PC-9 (cell line): ENCODE results near the gene SNRNP70. TPM values are rescaled to one million over a fixed set of nuclear protein-coding genes. Genes with fewer than 3 reads are reported as not detected.

Experiments
- BruUV-seq: library from RNA; stranded (reverse); fragments of 400-500 nt; replicated peaks from 2 replicates; lab custom pipeline; 2021; lab: Mats Ljungman, UMichigan
- CTCF ChIA-PET: fragments of 300-600 bp; sonication (Branson Sonifier 250); formaldehyde crosslinking; loops from one replicate; lab custom pipeline; 2022; ENCODE audit warnings: antibody characterized with exemption; lab: Charles Lee
- POLR2A ChIA-PET: fragments of 300-600 bp; sonication (Branson Sonifier 250); formaldehyde crosslinking; loops from one replicate; lab custom pipeline; 2022; ENCODE audit warnings: antibody characterized with exemption; ENCODE audit not compliant: unreplicated experiment; lab: Charles Lee
- DNase-seq, 2 experiments: peaks; one replicate each; pipeline versions ENCODE4 v3.0.0 to v3.0.0-alpha.2; 2015 to 2022; ENCODE audit warnings: mixed read lengths in 1 of 2
- H2AFZ ChIP-seq: fragments of 200-600 bp; sonication (generic); 2 replicates; pipeline ENCODE4 v1.8.1; 2017; ENCODE audit warnings: antibody characterized with exemption
- H3F3A ChIP-seq: fragments of 200-600 bp; sonication (generic); 2 replicates; pipeline ENCODE4 v1.8.1; 2017; ENCODE audit warnings: antibody characterized with exemption, mild to moderate bottlenecking, low read depth; ENCODE audit not compliant: insufficient read depth
- H3K27ac ChIP-seq: fragments of 200-600 bp; sonication (generic); 2 replicates; pipeline ENCODE4 v1.6.1; 2016; ENCODE audit warnings: mixed run types
- H3K27me3 ChIP-seq: fragments of 200-600 bp; sonication (generic); 2 replicates; pipeline ENCODE4 v1.6.1; 2016; ENCODE audit warnings: low read depth, mixed run types; ENCODE audit not compliant: insufficient read depth
- H3K36me3 ChIP-seq: fragments of 200-600 bp; sonication (generic); 2 replicates; pipeline ENCODE4 v1.6.1; 2016; ENCODE audit warnings: low read depth, mixed run types
- H3K4me1 ChIP-seq: fragments of 200-600 bp; sonication (generic); replicated peaks from 2 replicates; pipeline ENCODE4 v1.6.1; 2016; ENCODE audit warnings: mixed run types; ENCODE audit not compliant: insufficient read depth
- H3K4me2 ChIP-seq: fragments of 200-600 bp; sonication (generic); 2 replicates; pipeline ENCODE4 v1.6.1; 2017; ENCODE audit warnings: mixed run types
- H3K4me3 ChIP-seq: fragments of 200-600 bp; sonication (generic); 2 replicates; pipeline ENCODE4 v1.6.1; 2016; ENCODE audit warnings: mixed run types
- H3K79me2 ChIP-seq: fragments of 200-600 bp; sonication (generic); 2 replicates; pipeline ENCODE4 v1.6.1; 2017; ENCODE audit warnings: low read depth, mixed run types
- H3K9me2 ChIP-seq: fragments of 200-600 bp; sonication (generic); 2 replicates; pipeline ENCODE4 v1.8.1; 2017; ENCODE audit warnings: mild to moderate bottlenecking; ENCODE audit not compliant: insufficient read depth
- H3K9me3 ChIP-seq: fragments of 200-600 bp; sonication (generic); 2 replicates; pipeline ENCODE4 v1.8.1; 2016; ENCODE audit warnings: low read depth; ENCODE audit not compliant: insufficient read depth
- H4K20me1 ChIP-seq: fragments of 200-600 bp; sonication (generic); 2 replicates; pipeline ENCODE4 v1.8.1; 2017; ENCODE audit not compliant: insufficient read depth
- EZH2 ChIP-seq: fragments of 200-600 bp; sonication (generic); IDR thresholded peaks from 2 replicates; pipeline ENCODE4 v1.8.0; 2017; ENCODE audit warnings: antibody characterized with exemption, low read depth
- intact Hi-C: fragments of 100-400 bp; cut with micrococcal nuclease; formaldehyde crosslinking; loops from one replicate; pipeline ENCODE4 v1.10.0; 2022; ENCODE audit not compliant: unreplicated experiment
- total RNA-seq: library from RNA; stranded (reverse); gene quantifications from 2 replicates; pipeline ENCODE4 v1.2.3, GENCODE V29; 2021
- TF ChIP-seq, protein P1 (sequence below): fragments of 200-600 bp; sonication (generic); conservative IDR thresholded peaks from 2 replicates; pipeline ENCODE4 v1.6.1; 2017; ENCODE audit warnings: mixed run types, antibody characterized with exemption, mild to moderate bottlenecking, moderate library complexity

SNRNP70 gene
- total RNA-seq, 1 experiment from 2014 or later: 199 TPM

- Histone ChIP-seq H3K4me1 (peaks cover 13% of the 10 kb centered on the region), H3K36me3 (peaks cover 69% of the 10 kb centered on the region), H3K79me2 (peaks cover 88% of the 10 kb centered on the region), H3K27me3 (no peaks in the 10 kb centered on the region), H3K9me3 (no peaks in the 10 kb centered on the region), H4K20me1 (peaks cover 100% of the 10 kb centered on the region), H3K4me2 (no peak overlapping the region), H3K4me3 (no peak overlapping the region), H3F3A (peaks cover 72% of the 10 kb centered on the region), H3K27ac (no peak overlapping the region), H2AFZ (no peak overlapping the region), H3K9me2 (no peaks in the 10 kb centered on the region)
- POLR2A ChIA-PET: no interaction called here
- no TSS peak for BruUV-seq
- CTCF ChIA-PET: interaction anchor here (0.7 kb wide), 1 partner anchor 9 kb away, joined by 12 read pairs; no protein-coding TSS in a partner anchor
- intact Hi-C loops: no loop called here
- TF ChIP-seq EZH2: no peak
- TF ChIP-seq, protein P1, sequence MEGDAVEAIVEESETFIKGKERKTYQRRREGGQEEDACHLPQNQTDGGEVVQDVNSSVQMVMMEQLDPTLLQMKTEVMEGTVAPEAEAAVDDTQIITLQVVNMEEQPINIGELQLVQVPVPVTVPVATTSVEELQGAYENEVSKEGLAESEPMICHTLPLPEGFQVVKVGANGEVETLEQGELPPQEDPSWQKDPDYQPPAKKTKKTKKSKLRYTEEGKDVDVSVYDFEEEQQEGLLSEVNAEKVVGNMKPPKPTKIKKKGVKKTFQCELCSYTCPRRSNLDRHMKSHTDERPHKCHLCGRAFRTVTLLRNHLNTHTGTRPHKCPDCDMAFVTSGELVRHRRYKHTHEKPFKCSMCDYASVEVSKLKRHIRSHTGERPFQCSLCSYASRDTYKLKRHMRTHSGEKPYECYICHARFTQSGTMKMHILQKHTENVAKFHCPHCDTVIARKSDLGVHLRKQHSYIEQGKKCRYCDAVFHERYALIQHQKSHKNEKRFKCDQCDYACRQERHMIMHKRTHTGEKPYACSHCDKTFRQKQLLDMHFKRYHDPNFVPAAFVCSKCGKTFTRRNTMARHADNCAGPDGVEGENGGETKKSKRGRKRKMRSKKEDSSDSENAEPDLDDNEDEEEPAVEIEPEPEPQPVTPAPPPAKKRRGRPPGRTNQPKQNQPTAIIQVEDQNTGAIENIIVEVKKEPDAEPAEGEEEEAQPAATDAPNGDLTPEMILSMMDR: no peak
- no peak for DNase-seq
These were observed 6.3 kb downstream of the SNRNP70 start for GRCh38 chr19:49091391-49092038.

- TF ChIP-seq, protein P1: no peak
- TF ChIP-seq EZH2: no peak
- peaks cover 78% of the 10 kb centered on the region for H3F3A ChIP-seq
- no peak overlapping the region for H3K4me2 ChIP-seq
- peaks cover 79% of the 10 kb centered on the region for H3K79me2 ChIP-seq
- H3K27ac ChIP-seq: no peak overlapping the region
- no peaks in the 10 kb centered on the region for H3K27me3 ChIP-seq
- ChIA-PET POLR2A (no interaction called here), CTCF (no interaction called here)
- no peak for DNase-seq
- H3K4me1 ChIP-seq: peaks cover under 1% of the 10 kb centered on the region
- no TSS peak for BruUV-seq
- no peaks in the 10 kb centered on the region for H3K9me3 ChIP-seq
- no peak overlapping the region for H3K4me3 ChIP-seq
- no peaks in the 10 kb centered on the region for H3K9me2 ChIP-seq
- intact Hi-C loops: no loop called here
- H2AFZ ChIP-seq: no peak overlapping the region
- peaks cover 100% of the 10 kb centered on the region for H4K20me1 ChIP-seq
- H3K36me3 ChIP-seq: peaks cover 66% of the 10 kb centered on the region
These were observed 7.4 kb downstream of the SNRNP70 start for GRCh38 chr19:49092686-49093085.

- Histone ChIP-seq H4K20me1 (peaks cover 98% of the 10 kb centered on the region), H3K4me2 (no peak overlapping the region), H3K4me3 (no peak overlapping the region), H2AFZ (no peak overlapping the region), H3K79me2 (peaks cover 74% of the 10 kb centered on the region), H3K9me3 (no peaks in the 10 kb centered on the region), H3K9me2 (no peaks in the 10 kb centered on the region), H3K27ac (no peak overlapping the region), H3K4me1 (no peaks in the 10 kb centered on the region; the same call in 1 of the 2 replicates), H3K27me3 (no peaks in the 10 kb centered on the region), H3K36me3 (peaks cover 69% of the 10 kb centered on the region), H3F3A (peaks cover 91% of the 10 kb centered on the region)
- DNase-seq: no peak
- no peak for TF ChIP-seq EZH2
- TF ChIP-seq, protein P1: no peak
- ChIA-PET POLR2A (no interaction called here), CTCF (no interaction called here)
- no TSS peak for BruUV-seq
- intact Hi-C loops: loop anchor here (5.0 kb wide), 1 partner anchor 103 kb away; no protein-coding TSS in a partner anchor
These were observed 9.5 kb downstream of the SNRNP70 start for GRCh38 chr19:49094505-49095482.
